Measurements from ENCODE around the gene OLFM1. TPM values are rescaled to one million over a fixed set of nuclear protein-coding genes. Genes with fewer than 3 reads are reported as not detected.

Gene OLFM1
- total and polyA plus RNA-seq, 2 donors (not counting 1 experiment from before 2014, with no cell fraction given): 0.07 TPM; not detected in 1

DNA sequence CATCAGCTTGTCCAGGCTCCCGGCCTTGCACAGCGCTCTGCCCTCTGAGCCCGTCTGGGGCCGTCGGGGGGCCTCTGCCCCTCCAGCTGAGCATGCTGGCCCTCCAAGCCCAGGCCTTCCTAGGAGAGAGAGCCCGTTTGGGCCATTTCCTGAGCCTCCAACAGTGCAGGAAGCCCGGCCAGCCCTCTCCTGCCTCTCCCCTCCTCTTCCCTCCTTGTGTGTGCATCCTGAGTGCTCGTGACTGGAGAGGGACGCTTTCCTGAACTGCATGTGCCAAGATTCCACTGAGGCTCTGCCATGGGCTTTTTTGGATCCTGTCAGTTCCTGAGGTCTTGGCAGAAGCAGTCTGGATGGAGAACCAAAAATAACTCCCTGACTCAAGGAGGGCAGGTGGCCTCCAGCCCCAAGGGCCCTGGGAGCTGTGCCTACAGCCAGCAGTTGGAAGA, 15.6 kb downstream of the OLFM1 start:
- intact Hi-C loops (cut with micrococcal nuclease): no loop called here
- ChIA-PET POLR2A (no interaction called here), CTCF (no interaction called here)
- ATAC-seq (ENCODE audit: low read depth) (no peak), DNase-seq (no peak)
- no peak overlapping the region for H3K4me3 ChIP-seq (ENCODE audit: control extremely low read depth in 1 of 5, extremely low read depth in 1 of 5, insufficient read depth in 1 of 5, low read depth in 2 of 5, low read length in 4 of 5)
- Mint-ChIP-seq H3K4me3 (no peak overlapping the region), H3K27ac (no peak overlapping the region), H3K4me1 (no peaks in the 10 kb centered on the region), H3K9me3 (ENCODE audit: insufficient read depth) (no peaks in the 10 kb centered on the region), H3K27me3 (peaks cover 29% of the 10 kb centered on the region)
- no peak overlapping the region for H3K9ac ChIP-seq (ENCODE audit: low read length)
- H2AFZ ChIP-seq (ENCODE audit: insufficient read depth, low read depth, low read length, poor library complexity, severe bottlenecking): no peak overlapping the region
- H4K20me1 ChIP-seq (ENCODE audit: control insufficient read depth, insufficient read depth, low read length, poor library complexity, severe bottlenecking): no peaks in the 10 kb centered on the region
- H3K4me2 ChIP-seq (replicated peaks; ENCODE audit: low read depth, low read length, poor library complexity, severe bottlenecking): no peak overlapping the region
- no peaks in the 10 kb centered on the region for H3K36me3 ChIP-seq (replicated peaks in 1 of 2; ENCODE audit: control extremely low read depth in 1 of 2, control insufficient read depth in 1 of 2, extremely low read depth in 1 of 2, insufficient read depth in 2 of 2, low read length in 1 of 2)
- H3K79me2 ChIP-seq (ENCODE audit: control insufficient read depth, insufficient read depth, low read length): no peaks in the 10 kb centered on the region
- H3K4me1 ChIP-seq (ENCODE audit: control insufficient read depth in 2 of 2, insufficient read depth in 2 of 2, low read length in 2 of 2): no peaks in the 10 kb centered on the region
- WGBS (ENCODE audit: insufficient coverage): 37% methylated on average over 9 of the region's 9 CpGs
- no peak for TF ChIP-seq EZH2 (IDR thresholded peaks at IDR 0.05; ENCODE audit: borderline replicate concordance, insufficient read depth, low read depth, low read length, poor library complexity, severe bottlenecking)
- TF ChIP-seq, protein P1, sequence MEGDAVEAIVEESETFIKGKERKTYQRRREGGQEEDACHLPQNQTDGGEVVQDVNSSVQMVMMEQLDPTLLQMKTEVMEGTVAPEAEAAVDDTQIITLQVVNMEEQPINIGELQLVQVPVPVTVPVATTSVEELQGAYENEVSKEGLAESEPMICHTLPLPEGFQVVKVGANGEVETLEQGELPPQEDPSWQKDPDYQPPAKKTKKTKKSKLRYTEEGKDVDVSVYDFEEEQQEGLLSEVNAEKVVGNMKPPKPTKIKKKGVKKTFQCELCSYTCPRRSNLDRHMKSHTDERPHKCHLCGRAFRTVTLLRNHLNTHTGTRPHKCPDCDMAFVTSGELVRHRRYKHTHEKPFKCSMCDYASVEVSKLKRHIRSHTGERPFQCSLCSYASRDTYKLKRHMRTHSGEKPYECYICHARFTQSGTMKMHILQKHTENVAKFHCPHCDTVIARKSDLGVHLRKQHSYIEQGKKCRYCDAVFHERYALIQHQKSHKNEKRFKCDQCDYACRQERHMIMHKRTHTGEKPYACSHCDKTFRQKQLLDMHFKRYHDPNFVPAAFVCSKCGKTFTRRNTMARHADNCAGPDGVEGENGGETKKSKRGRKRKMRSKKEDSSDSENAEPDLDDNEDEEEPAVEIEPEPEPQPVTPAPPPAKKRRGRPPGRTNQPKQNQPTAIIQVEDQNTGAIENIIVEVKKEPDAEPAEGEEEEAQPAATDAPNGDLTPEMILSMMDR (IDR thresholded peaks at IDR 0.05): no peak
- peaks cover 0 to 3% (median 0%) of the 10 kb centered on the region in 3 donors for H3K9me3 ChIP-seq (ENCODE audit: control extremely low read depth in 1 of 3, control insufficient read depth in 2 of 3, insufficient read depth in 1 of 3, low read length in 2 of 3)
- no peak overlapping the region for H3K27ac ChIP-seq (ENCODE audit: low read length in 2 of 2)
- H3K27me3 ChIP-seq (replicated peaks in 1 of 4; ENCODE audit: control extremely low read depth in 1 of 4, control insufficient read depth in 3 of 4, insufficient read depth in 4 of 4, low read length in 3 of 4): peaks cover 0 to 13% (median 3%) of the 10 kb centered on the region in 4 experiments

DNA sequence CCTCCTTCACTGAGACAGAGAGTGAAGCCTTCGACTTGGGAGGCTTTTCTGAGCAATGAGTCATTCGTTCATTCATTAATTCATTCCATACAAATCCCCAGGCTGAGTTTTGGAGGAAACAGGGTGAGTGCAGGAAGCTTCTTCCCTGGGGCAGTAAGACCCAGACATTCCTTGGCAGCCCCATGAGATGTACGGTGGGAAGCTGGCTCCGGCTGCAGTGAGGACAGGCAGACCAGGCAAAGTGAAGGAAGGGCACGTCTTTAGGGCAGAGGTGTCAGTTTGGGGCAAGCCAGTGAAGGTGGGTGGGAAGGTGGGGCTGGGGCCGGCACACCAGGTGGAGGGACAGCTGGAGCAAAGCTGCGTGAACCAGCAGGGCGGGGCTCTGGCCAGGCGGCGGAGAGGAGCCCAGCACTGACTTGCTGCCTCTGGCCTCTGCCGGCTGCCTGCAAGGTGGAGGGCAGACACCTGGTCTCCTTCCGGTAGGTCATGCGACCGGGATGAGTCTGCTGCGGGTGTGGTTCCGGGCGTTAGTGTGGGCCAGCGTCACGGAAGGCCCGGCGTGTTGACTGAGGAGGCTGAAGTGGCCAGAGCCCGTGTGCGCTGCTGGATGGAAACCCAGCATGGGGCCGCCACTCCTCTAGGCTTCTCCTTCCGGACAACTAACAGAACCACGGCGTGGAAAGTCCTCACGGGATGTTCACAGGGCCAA, 16.6 kb downstream of the OLFM1 start:
- TF ChIP-seq EZH2 (IDR thresholded peaks at IDR 0.05; ENCODE audit: borderline replicate concordance, insufficient read depth, low read depth, low read length, poor library complexity, severe bottlenecking): no peak
- TF ChIP-seq, protein P1 (IDR thresholded peaks at IDR 0.05): no peak
- ATAC-seq (ENCODE audit: low read depth) (no peak), DNase-seq (no peak)
- 76% methylated on average over 26 of the region's 28 CpGs for WGBS (ENCODE audit: insufficient coverage)
- Mint-ChIP-seq H3K27me3 (peaks cover 27% of the 10 kb centered on the region), H3K4me3 (no peak overlapping the region), H3K27ac (no peak overlapping the region), H3K9me3 (ENCODE audit: insufficient read depth) (no peaks in the 10 kb centered on the region), H3K4me1 (no peaks in the 10 kb centered on the region)
- H3K79me2 ChIP-seq (ENCODE audit: control insufficient read depth, insufficient read depth, low read length): no peaks in the 10 kb centered on the region
- H2AFZ ChIP-seq (ENCODE audit: insufficient read depth, low read depth, low read length, poor library complexity, severe bottlenecking): no peak overlapping the region
- no peaks in the 10 kb centered on the region for H3K36me3 ChIP-seq (replicated peaks in 1 of 2; ENCODE audit: control extremely low read depth in 1 of 2, control insufficient read depth in 1 of 2, extremely low read depth in 1 of 2, insufficient read depth in 2 of 2, low read length in 1 of 2)
- H3K4me2 ChIP-seq (replicated peaks; ENCODE audit: low read depth, low read length, poor library complexity, severe bottlenecking): no peak overlapping the region
- ChIA-PET CTCF (no interaction called here), POLR2A (no interaction called here)
- H4K20me1 ChIP-seq (ENCODE audit: control insufficient read depth, insufficient read depth, low read length, poor library complexity, severe bottlenecking): no peaks in the 10 kb centered on the region
- peaks cover 0 to 3% (median 0%) of the 10 kb centered on the region in 3 donors for H3K9me3 ChIP-seq (ENCODE audit: control extremely low read depth in 1 of 3, control insufficient read depth in 2 of 3, insufficient read depth in 1 of 3, low read length in 2 of 3)
- H3K4me3 ChIP-seq (ENCODE audit: control extremely low read depth in 1 of 5, extremely low read depth in 1 of 5, insufficient read depth in 1 of 5, low read depth in 2 of 5, low read length in 4 of 5): no peak overlapping the region
- H3K27ac ChIP-seq (ENCODE audit: low read length in 2 of 2): no peak overlapping the region
- H3K27me3 ChIP-seq (replicated peaks in 1 of 4; ENCODE audit: control extremely low read depth in 1 of 4, control insufficient read depth in 3 of 4, insufficient read depth in 4 of 4, low read length in 3 of 4): peaks cover 0 to 6% (median 2%) of the 10 kb centered on the region in 4 experiments
- H3K9ac ChIP-seq (ENCODE audit: low read length): no peak overlapping the region
- intact Hi-C loops (cut with micrococcal nuclease): no loop called here
- no peaks in the 10 kb centered on the region for H3K4me1 ChIP-seq (ENCODE audit: control insufficient read depth in 2 of 2, insufficient read depth in 2 of 2, low read length in 2 of 2)
